ENCODE measurements around the gene HIP1. TPM values are rescaled to one million over a fixed set of nuclear protein-coding genes. Genes with fewer than 3 reads are reported as not detected.
"Not testable (repeated sequence)": the region's sequence is repeated elsewhere in the genome, so short reads cannot be mapped to it uniquely, and the experiment has no call there.

Gene HIP1
- total and polyA plus RNA-seq, 4 donors: 10.6 to 87.9 (median 43.3) TPM

- Histone ChIP-seq H3K36me3 (ENCODE audit: control insufficient read depth in 1 of 2, insufficient read depth in 2 of 2, low read length in 1 of 2) (no peaks in the 10 kb centered on the region), H3K27ac (ENCODE audit: low read depth in 1 of 2, low read length in 2 of 2) (no peak within 1 kb of the TSS), H3K9me3 (ENCODE audit: control insufficient read depth, low read length) (no peaks in the 10 kb centered on the region), H3K4me3 (ENCODE audit: low read length in 2 of 2) (no peak within 1 kb of the TSS), H3K4me1 (ENCODE audit: control insufficient read depth in 1 of 2, insufficient read depth in 2 of 2, low read length in 2 of 2) (no peaks in the 10 kb centered on the region), H3K27me3 (ENCODE audit: control insufficient read depth in 1 of 2, insufficient read depth in 2 of 2, low read length in 1 of 2) (peaks cover 0 to 1% of the 10 kb centered on the region in 2 donors)
- ATAC-seq (ENCODE audit: low FRiP score) (peak; percentile 85), DNase-seq (peak; percentile 79 to 82)
- WGBS, 2 donors: 67 to 68% methylated on average over 9 of the region's 9 CpGs
- intact Hi-C loops (cut with DNase I): no loop called here
Observed at GRCh38 chr7:75772081-75773077, 33.6 kb upstream of the HIP1 start, which contains the start of gene CCL26. Gene CCL26, minus strand, starts transcription at chr7:75772211. Its CDS starts 35 bp downstream, at chr7:75772176.

DNA sequence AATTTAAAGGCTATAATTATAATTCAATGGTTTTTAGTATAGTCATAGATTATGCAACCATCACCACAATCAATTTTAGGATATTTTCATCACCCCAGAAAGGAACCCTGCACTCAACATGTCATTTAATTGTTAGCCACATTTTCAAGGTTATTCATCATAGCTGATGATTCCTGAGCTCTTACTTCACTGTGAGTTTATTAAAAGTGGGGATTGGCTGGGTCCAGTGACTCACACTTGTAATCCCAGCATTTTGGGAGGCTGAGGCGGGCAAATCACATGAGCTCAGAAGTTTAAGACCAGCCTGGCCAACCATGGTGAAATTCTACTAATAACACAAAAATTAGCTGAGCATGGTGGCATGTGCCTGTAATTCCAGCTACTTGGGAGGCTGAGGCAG, 32.5 kb upstream of the HIP1 start:
- Histone ChIP-seq H3K36me3 (ENCODE audit: control insufficient read depth in 1 of 2, insufficient read depth in 2 of 2, low read length in 1 of 2) (no peaks in the 10 kb centered on the region), H3K27ac (ENCODE audit: low read depth in 1 of 2, low read length in 2 of 2) (no peak overlapping the region), H3K9me3 (ENCODE audit: control insufficient read depth, low read length) (no peaks in the 10 kb centered on the region), H3K4me1 (ENCODE audit: control insufficient read depth in 1 of 2, insufficient read depth in 2 of 2, low read length in 2 of 2) (no peaks in the 10 kb centered on the region), H3K27me3 (ENCODE audit: control insufficient read depth in 1 of 2, insufficient read depth in 2 of 2, low read length in 1 of 2) (peaks cover 0 to 1% of the 10 kb centered on the region in 2 donors), H3K4me3 (ENCODE audit: low read length in 2 of 2) (no peak overlapping the region)
- DNase-seq (no peak), ATAC-seq (ENCODE audit: low FRiP score) (no peak)
- intact Hi-C loops (cut with DNase I): no loop called here
- 85 to 91% methylated on average over 1 of the region's 1 CpG for WGBS, 2 donors

DNA sequence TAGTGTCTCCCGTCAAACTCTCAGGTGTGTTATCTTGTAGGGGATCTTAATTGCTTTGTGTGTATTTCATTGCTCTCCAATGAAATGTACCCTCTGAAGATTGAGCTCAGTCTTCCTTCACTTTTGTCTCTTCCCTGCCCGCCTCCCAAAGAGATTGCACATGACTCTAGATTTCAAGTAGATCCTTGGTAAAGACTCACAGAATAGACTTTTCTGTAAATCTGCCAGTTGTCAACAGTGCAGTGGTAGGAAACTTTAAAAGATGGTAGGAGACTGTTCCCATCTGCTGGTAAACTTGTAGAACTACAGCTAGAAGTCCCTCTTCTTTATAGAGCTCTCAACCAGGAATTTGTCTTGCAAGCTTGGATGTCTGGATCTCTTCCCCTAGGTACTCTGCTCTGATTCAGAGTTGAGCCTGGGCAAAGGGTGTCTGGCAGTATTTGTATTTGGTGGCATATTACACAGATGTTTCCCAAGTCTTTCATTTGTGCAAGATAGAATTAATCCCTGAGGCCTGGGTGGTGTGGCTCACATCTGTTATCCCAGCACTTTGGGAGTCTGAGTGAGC, 23.7 kb upstream of the HIP1 start:
- no peaks in the 10 kb centered on the region for H3K27me3 ChIP-seq (ENCODE audit: control insufficient read depth in 1 of 2, insufficient read depth in 2 of 2, low read length in 1 of 2)
- H3K36me3 ChIP-seq (ENCODE audit: control insufficient read depth in 1 of 2, insufficient read depth in 2 of 2, low read length in 1 of 2): no peaks in the 10 kb centered on the region
- 20 to 35% methylated on average over 2 of the region's 2 CpGs for WGBS, 2 donors
- H3K9me3 ChIP-seq (ENCODE audit: control insufficient read depth, low read length): no peaks in the 10 kb centered on the region
- DNase-seq: no peak
- ATAC-seq (ENCODE audit: low FRiP score): no peak
- no peak overlapping the region for H3K4me3 ChIP-seq (ENCODE audit: low read length in 2 of 2)
- H3K27ac ChIP-seq (ENCODE audit: low read depth in 1 of 2, low read length in 2 of 2): no peak overlapping the region
- intact Hi-C loops (cut with DNase I): loop anchor here in 1 of 2 donors (10.0 kb wide), 2 partner anchors 168 to 238 kb away; no protein-coding TSS in a partner anchor
- H3K4me1 ChIP-seq (ENCODE audit: control insufficient read depth in 1 of 2, insufficient read depth in 2 of 2, low read length in 2 of 2): no peaks in the 10 kb centered on the region

DNA sequence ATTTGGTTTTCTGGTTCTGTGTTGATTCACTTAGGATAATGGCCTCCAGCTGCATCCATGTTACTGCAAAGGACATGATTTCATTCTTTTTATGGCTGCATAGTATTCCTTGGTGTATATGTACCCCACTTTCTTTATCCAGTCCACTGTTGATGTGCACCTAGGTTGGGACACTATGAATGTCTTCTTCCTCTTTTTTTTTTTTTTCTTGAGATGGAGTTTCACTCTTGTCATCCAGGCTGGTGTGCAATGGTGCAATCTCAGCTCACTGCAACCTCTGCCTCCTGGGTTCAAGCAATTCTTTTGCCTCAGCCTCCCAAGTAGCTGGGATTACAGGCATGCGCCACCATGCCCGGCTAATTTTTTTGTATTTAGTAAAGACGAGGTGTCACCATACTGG, 23.1 kb upstream of the HIP1 start:
- WGBS, 2 donors: 82 to 90% methylated on average over 3 of the region's 3 CpGs
- intact Hi-C loops (cut with DNase I): loop anchor here in 1 of 2 donors (10.0 kb wide), 2 partner anchors 167 to 237 kb away; no protein-coding TSS in a partner anchor
- not testable (repeated sequence) for H3K27ac ChIP-seq (ENCODE audit: low read depth in 1 of 2, low read length in 2 of 2); H3K36me3 ChIP-seq (ENCODE audit: control insufficient read depth in 1 of 2, insufficient read depth in 2 of 2, low read length in 1 of 2); DNase-seq; H3K4me1 ChIP-seq (ENCODE audit: control insufficient read depth in 1 of 2, insufficient read depth in 2 of 2, low read length in 2 of 2); H3K27me3 ChIP-seq (ENCODE audit: control insufficient read depth in 1 of 2, insufficient read depth in 2 of 2, low read length in 1 of 2); H3K4me3 ChIP-seq (ENCODE audit: low read length in 2 of 2); ATAC-seq (ENCODE audit: low FRiP score); H3K9me3 ChIP-seq (ENCODE audit: control insufficient read depth, low read length)

- intact Hi-C loops (cut with DNase I): no loop called here
- Histone ChIP-seq H3K27ac (ENCODE audit: low read depth in 1 of 2, low read length in 2 of 2) (no peak overlapping the region), H3K36me3 (ENCODE audit: control insufficient read depth in 1 of 2, insufficient read depth in 2 of 2, low read length in 1 of 2) (no peaks in the 10 kb centered on the region), H3K4me3 (ENCODE audit: low read length in 2 of 2) (no peak overlapping the region), H3K27me3 (ENCODE audit: control insufficient read depth in 1 of 2, insufficient read depth in 2 of 2, low read length in 1 of 2) (no peaks in the 10 kb centered on the region), H3K9me3 (ENCODE audit: control insufficient read depth, low read length) (no peaks in the 10 kb centered on the region), H3K4me1 (ENCODE audit: control insufficient read depth in 1 of 2, insufficient read depth in 2 of 2, low read length in 2 of 2) (no peaks in the 10 kb centered on the region)
- ATAC-seq (ENCODE audit: low FRiP score) (no peak), DNase-seq (no peak)
- 69 to 80% methylated on average over 2 of the region's 2 CpGs for WGBS, 2 donors
Observed at GRCh38 chr7:75758491-75758890, 19.8 kb upstream of the HIP1 start.

GRCh38 chr7:75757860-75758259, 19.1 kb upstream of the HIP1 start:
- Histone ChIP-seq H3K9me3 (ENCODE audit: control insufficient read depth, low read length) (no peaks in the 10 kb centered on the region), H3K27me3 (ENCODE audit: control insufficient read depth in 1 of 2, insufficient read depth in 2 of 2, low read length in 1 of 2) (no peaks in the 10 kb centered on the region), H3K4me1 (ENCODE audit: control insufficient read depth in 1 of 2, insufficient read depth in 2 of 2, low read length in 2 of 2) (no peaks in the 10 kb centered on the region), H3K36me3 (ENCODE audit: control insufficient read depth in 1 of 2, insufficient read depth in 2 of 2, low read length in 1 of 2) (no peaks in the 10 kb centered on the region), H3K27ac (ENCODE audit: low read depth in 1 of 2, low read length in 2 of 2) (no peak overlapping the region), H3K4me3 (ENCODE audit: low read length in 2 of 2) (no peak overlapping the region)
- DNase-seq (no peak), ATAC-seq (ENCODE audit: low FRiP score) (no peak)
- 94% methylated on average over 7 of the region's 7 CpGs for WGBS, 2 donors
- intact Hi-C loops (cut with DNase I): no loop called here

DNA sequence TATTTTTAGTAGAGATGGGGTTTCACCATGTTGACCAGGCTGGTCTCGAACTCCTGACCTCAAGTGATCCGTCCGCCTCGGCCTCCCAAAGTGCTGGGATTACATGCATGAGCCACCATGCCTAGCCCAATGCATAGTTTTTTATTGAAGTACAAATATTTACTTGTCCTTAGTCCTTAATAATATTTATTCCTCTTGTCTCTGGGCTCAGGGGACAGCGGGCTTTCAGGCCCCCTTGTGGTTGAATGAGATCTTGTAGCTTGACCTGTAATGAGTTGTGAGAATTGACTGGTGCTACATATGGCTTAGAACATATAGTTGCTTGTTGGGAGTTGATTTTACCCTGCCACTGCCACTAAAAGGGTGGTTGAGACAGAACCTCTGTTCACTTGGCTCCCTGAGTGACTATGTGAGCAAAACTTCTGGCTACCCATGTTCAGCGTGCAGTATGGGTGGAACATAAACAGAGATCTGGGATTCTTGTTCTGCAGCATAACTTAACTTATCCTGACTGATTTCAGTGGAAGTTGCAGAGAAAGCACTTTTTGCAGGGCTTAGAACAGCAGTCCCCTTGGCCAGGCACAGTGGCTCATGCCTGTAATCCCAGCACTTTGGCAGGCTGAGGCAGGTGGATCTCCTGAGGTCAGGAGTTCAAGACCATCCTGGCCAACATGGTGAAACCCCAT, 18.4 kb upstream of the HIP1 start:
- DNase-seq (no peak), ATAC-seq (ENCODE audit: low FRiP score) (no peak)
- H3K27me3 ChIP-seq (ENCODE audit: control insufficient read depth in 1 of 2, insufficient read depth in 2 of 2, low read length in 1 of 2): no peaks in the 10 kb centered on the region
- H3K9me3 ChIP-seq (ENCODE audit: control insufficient read depth, low read length): no peaks in the 10 kb centered on the region
- intact Hi-C loops (cut with DNase I): no loop called here
- H3K27ac ChIP-seq (ENCODE audit: low read depth in 1 of 2, low read length in 2 of 2): no peak overlapping the region
- H3K36me3 ChIP-seq (ENCODE audit: control insufficient read depth in 1 of 2, insufficient read depth in 2 of 2, low read length in 1 of 2): no peaks in the 10 kb centered on the region
- H3K4me3 ChIP-seq (ENCODE audit: low read length in 2 of 2): no peak overlapping the region
- H3K4me1 ChIP-seq (ENCODE audit: control insufficient read depth in 1 of 2, insufficient read depth in 2 of 2, low read length in 2 of 2): no peaks in the 10 kb centered on the region
- WGBS, 2 donors: 77 to 82% methylated on average over 6 of the region's 6 CpGs

GRCh38 chr7:75756206-75756990, 17.7 kb upstream of the HIP1 start:
- WGBS, 2 donors: 62 to 68% methylated on average over 10 of the region's 10 CpGs
- H3K27ac ChIP-seq (ENCODE audit: low read depth in 1 of 2, low read length in 2 of 2): no peak overlapping the region
- H3K4me3 ChIP-seq (ENCODE audit: low read length in 2 of 2): no peak overlapping the region
- H3K9me3 ChIP-seq (ENCODE audit: control insufficient read depth, low read length): no peaks in the 10 kb centered on the region
- no peaks in the 10 kb centered on the region for H3K36me3 ChIP-seq (ENCODE audit: control insufficient read depth in 1 of 2, insufficient read depth in 2 of 2, low read length in 1 of 2)
- H3K4me1 ChIP-seq (ENCODE audit: control insufficient read depth in 1 of 2, insufficient read depth in 2 of 2, low read length in 2 of 2): no peaks in the 10 kb centered on the region
- no peak for DNase-seq
- no peaks in the 10 kb centered on the region for H3K27me3 ChIP-seq (ENCODE audit: control insufficient read depth in 1 of 2, insufficient read depth in 2 of 2, low read length in 1 of 2)
- intact Hi-C loops (cut with DNase I): no loop called here
- no peak for ATAC-seq (ENCODE audit: low FRiP score)

Data from aorta (tissue), 5 donors.